ENCODE data around the gene MYD88. TPM values are rescaled to one million over a fixed set of nuclear protein-coding genes. Genes with fewer than 3 reads are reported as not detected.
A peak's percentile ranks its signal among the peaks of the same experiment; 100 is the strongest.

Gene MYD88
- 14.8 TPM for total RNA-seq (2021; ENCODE audit: unreplicated experiment)
- 14.3 and 14.4 TPM in 2 replicates for polyA plus RNA-seq (2012)
- Bru-seq, nascent RNA, result percentile 48 among the genes with signal in this experiment
- BruChase-seq, experiment 1, labeled RNA remaining after a 6-hour chase, result percentile 71 among the genes with signal in this experiment
- BruChase-seq, experiment 2, labeled RNA remaining after a 2-hour chase, result percentile 80 among the genes with signal in this experiment
- long read RNA-seq, transcript MYD88-201 (5 exons, 2,850 nt), result major isoform, 33 of 44 reads
- long read RNA-seq, partial matches to known transcripts, result 0 of 44 reads
- long read RNA-seq, other reads (novel, unspliced or antisense), result 10 of 44 reads

- DNase-seq (ENCODE audit: low read depth, low spot score), result no peak
- BruUV-seq (replicated peaks), result no TSS peak
These were observed at the start of gene MYD88 for GRCh38 chr3:38138349-38139190. TSS of gene MYD88 (plus strand) at chr3:38138661. CDS start at chr3:38138701, 40 bp downstream.

More at GRCh38 chr3:38138349-38139190, at the start of gene MYD88:
- no peaks in the 10 kb centered on the region for H3K27me3 ChIP-seq (ENCODE audit: insufficient read depth, low read length)
- peaks cover 12% of the 10 kb centered on the region for H3K79me2 ChIP-seq (ENCODE audit: insufficient read depth, low read length)
- H3K4me1 ChIP-seq (ENCODE audit: control insufficient read depth in 1 of 2, insufficient read depth in 2 of 2, low read length in 2 of 2), result peaks cover 25 to 62% of the 10 kb centered on the region in 2 experiments
- TF ChIP-seq TCF7L2 (IDR thresholded peaks at IDR 0.05; ENCODE audit: borderline replicate concordance, extremely low read depth, insufficient read depth, insufficient read length) (no peak), POLR2A (IDR thresholded peaks at IDR 0.05; ENCODE audit: borderline replicate concordance, extremely low read depth, insufficient read depth, insufficient read length) (peak; percentile 74), RAD21 (IDR thresholded peaks at IDR 0.05; ENCODE audit: low read depth) (no peak), ZFX (IDR thresholded peaks at IDR 0.05) (peak; percentile 38; the same call in 1 of the 2 replicates), CEBPB (IDR thresholded peaks at IDR 0.05; ENCODE audit: low read depth) (no peak), EGR1 (IDR thresholded peaks at IDR 0.05; ENCODE audit: low read depth) (no peak), ZNF274 (IDR thresholded peaks at IDR 0.05; ENCODE audit: low read depth, low read length) (no peak), EZH2 (IDR thresholded peaks at IDR 0.05) (no peak), FOSL1 (IDR thresholded peaks at IDR 0.05; ENCODE audit: low read depth) (no peak), SP1 (IDR thresholded peaks at IDR 0.05; ENCODE audit: low read depth) (no peak), SRF (IDR thresholded peaks at IDR 0.05; ENCODE audit: low read depth) (no peak), SIN3A (IDR thresholded peaks at IDR 0.05; ENCODE audit: low read depth) (no peak), JUND (IDR thresholded peaks at IDR 0.05) (no peak), ELF1 (IDR thresholded peaks at IDR 0.05; ENCODE audit: borderline replicate concordance, low read depth) (no peak), YY1 (IDR thresholded peaks at IDR 0.05; ENCODE audit: extremely low read depth, insufficient replicate concordance, low read depth, low read length) (peak; percentile 43), POLR2AphosphoS5 (IDR thresholded peaks at IDR 0.05; ENCODE audit: low read depth, low read length) (peak; percentile 80)
- TF ChIP-seq, protein P1, sequence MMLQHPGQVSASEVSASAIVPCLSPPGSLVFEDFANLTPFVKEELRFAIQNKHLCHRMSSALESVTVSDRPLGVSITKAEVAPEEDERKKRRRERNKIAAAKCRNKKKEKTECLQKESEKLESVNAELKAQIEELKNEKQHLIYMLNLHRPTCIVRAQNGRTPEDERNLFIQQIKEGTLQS (IDR thresholded peaks at IDR 0.05), result no peak
- TF ChIP-seq, protein P2, sequence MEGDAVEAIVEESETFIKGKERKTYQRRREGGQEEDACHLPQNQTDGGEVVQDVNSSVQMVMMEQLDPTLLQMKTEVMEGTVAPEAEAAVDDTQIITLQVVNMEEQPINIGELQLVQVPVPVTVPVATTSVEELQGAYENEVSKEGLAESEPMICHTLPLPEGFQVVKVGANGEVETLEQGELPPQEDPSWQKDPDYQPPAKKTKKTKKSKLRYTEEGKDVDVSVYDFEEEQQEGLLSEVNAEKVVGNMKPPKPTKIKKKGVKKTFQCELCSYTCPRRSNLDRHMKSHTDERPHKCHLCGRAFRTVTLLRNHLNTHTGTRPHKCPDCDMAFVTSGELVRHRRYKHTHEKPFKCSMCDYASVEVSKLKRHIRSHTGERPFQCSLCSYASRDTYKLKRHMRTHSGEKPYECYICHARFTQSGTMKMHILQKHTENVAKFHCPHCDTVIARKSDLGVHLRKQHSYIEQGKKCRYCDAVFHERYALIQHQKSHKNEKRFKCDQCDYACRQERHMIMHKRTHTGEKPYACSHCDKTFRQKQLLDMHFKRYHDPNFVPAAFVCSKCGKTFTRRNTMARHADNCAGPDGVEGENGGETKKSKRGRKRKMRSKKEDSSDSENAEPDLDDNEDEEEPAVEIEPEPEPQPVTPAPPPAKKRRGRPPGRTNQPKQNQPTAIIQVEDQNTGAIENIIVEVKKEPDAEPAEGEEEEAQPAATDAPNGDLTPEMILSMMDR (IDR thresholded peaks at IDR 0.05 in 2 of 3, conservative IDR thresholded peaks at IDR 0.05 in 1 of 3; ENCODE audit: borderline replicate concordance in 1 of 3, insufficient read depth in 1 of 3, low read depth in 2 of 3, low read length in 2 of 3), result no peak
- TF ChIP-seq, protein P3, sequence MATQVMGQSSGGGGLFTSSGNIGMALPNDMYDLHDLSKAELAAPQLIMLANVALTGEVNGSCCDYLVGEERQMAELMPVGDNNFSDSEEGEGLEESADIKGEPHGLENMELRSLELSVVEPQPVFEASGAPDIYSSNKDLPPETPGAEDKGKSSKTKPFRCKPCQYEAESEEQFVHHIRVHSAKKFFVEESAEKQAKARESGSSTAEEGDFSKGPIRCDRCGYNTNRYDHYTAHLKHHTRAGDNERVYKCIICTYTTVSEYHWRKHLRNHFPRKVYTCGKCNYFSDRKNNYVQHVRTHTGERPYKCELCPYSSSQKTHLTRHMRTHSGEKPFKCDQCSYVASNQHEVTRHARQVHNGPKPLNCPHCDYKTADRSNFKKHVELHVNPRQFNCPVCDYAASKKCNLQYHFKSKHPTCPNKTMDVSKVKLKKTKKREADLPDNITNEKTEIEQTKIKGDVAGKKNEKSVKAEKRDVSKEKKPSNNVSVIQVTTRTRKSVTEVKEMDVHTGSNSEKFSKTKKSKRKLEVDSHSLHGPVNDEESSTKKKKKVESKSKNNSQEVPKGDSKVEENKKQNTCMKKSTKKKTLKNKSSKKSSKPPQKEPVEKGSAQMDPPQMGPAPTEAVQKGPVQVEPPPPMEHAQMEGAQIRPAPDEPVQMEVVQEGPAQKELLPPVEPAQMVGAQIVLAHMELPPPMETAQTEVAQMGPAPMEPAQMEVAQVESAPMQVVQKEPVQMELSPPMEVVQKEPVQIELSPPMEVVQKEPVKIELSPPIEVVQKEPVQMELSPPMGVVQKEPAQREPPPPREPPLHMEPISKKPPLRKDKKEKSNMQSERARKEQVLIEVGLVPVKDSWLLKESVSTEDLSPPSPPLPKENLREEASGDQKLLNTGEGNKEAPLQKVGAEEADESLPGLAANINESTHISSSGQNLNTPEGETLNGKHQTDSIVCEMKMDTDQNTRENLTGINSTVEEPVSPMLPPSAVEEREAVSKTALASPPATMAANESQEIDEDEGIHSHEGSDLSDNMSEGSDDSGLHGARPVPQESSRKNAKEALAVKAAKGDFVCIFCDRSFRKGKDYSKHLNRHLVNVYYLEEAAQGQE (IDR thresholded peaks at IDR 0.05; ENCODE audit: low read depth), result no peak
- ATAC-seq, result peak; percentile 25
- intact Hi-C loops (cut with micrococcal nuclease), result loop anchor here (10.0 kb wide), 1 partner anchor 316 kb away; the partner anchor contains the start of gene ACVR2B
- RAD21 ChIA-PET (ENCODE audit: low non-redundant PET in 1 of 2, low total read pairs in 2 of 2, uncharacterized antibody in 2 of 2, unreplicated experiment in 2 of 2), result no interaction called here
- H3K9me2 ChIP-seq (ENCODE audit: insufficient read depth), result no peaks in the 10 kb centered on the region
- no peaks in the 10 kb centered on the region for H3K9me3 ChIP-seq (ENCODE audit: control insufficient read depth in 1 of 2, insufficient read depth in 1 of 2, low read depth in 1 of 2, low read length in 2 of 2)
- POLR2A ChIA-PET, result interaction anchor here (0.6 to 1.1 kb wide), 2 partner anchors 26 to 109 kb away, joined by 3 read pairs; partner anchors contain the start of genes OXSR1 and PLCD1
- peak within 1 kb of the TSS; percentile 87 to 91 for H3K4me3 ChIP-seq (replicated peaks in 1 of 2; ENCODE audit: low read depth in 1 of 2, low read length in 2 of 2)
- H3K4me2 ChIP-seq (ENCODE audit: low read length), result peak within 1 kb of the TSS; percentile 91
- peak within 1 kb of the TSS; percentile 65 for H3K9ac ChIP-seq (ENCODE audit: low read length)
- no peaks in the 10 kb centered on the region for H4K20me1 ChIP-seq (ENCODE audit: insufficient read depth)
- H3K27ac ChIP-seq (ENCODE audit: low read depth, low read length), result peak within 1 kb of the TSS; percentile 67
- H3K36me3 ChIP-seq (ENCODE audit: control insufficient read depth in 1 of 2, insufficient read depth in 2 of 2, low read length in 2 of 2), result peaks cover 0 to 4% of the 10 kb centered on the region in 2 experiments; a peak in 1 of 4 replicates
- H2AFZ ChIP-seq (ENCODE audit: low read depth, low read length, poor library complexity, severe bottlenecking), result peak within 1 kb of the TSS; percentile 91
- CTCF ChIA-PET, result no interaction called here
